Right renal cortex interstitium (tissue), 3 donors: Measurements from ENCODE around the gene AUTS2. TPM values are rescaled to one million over a fixed set of nuclear protein-coding genes. Genes with fewer than 3 reads are reported as not detected.

Experiments used
- DNase-seq, 3 donors: peaks; one replicate each; pipeline ENCODE4 v3.0.0-alpha.2; 2013; ENCODE audit warnings: low read depth in 3 of 3, low spot score in 2 of 3
- polyA plus RNA-seq, 3 donors: library from polyadenylated mRNA; unstranded; fragments of 120-200 nt; gene quantifications; one replicate each; pipeline ENCODE4 v1.2.1, GENCODE V29; 2013; ENCODE audit not compliant: insufficient read length in 3 of 3

The AUTS2 gene
- polyA plus RNA-seq, 3 donors, result 51.6 to 66.2 (median 55.2) TPM

GRCh38 chr7:69871886-69872569, 273.8 kb downstream of the AUTS2 start:
- DNase-seq, result no peak

GRCh38 chr7:69873512-69873911, 275.2 kb downstream of the AUTS2 start:
- DNase-seq, result no peak

- DNase-seq, result no peak
Measured at GRCh38 chr7:69878015-69878414, 279.7 kb downstream of the AUTS2 start.

GRCh38 chr7:69878591-69878990, 280.3 kb downstream of the AUTS2 start:
- no peak for DNase-seq

GRCh38 chr7:69879989-69880388, 281.7 kb downstream of the AUTS2 start:
- DNase-seq, result no peak

- DNase-seq, result no peak
Measured at GRCh38 chr7:69880840-69881239, 282.6 kb downstream of the AUTS2 start.

- DNase-seq, result no peak
Measured at GRCh38 chr7:69882269-69882668, 284.0 kb downstream of the AUTS2 start.

GRCh38 chr7:69883399-69883891, 285.2 kb downstream of the AUTS2 start:
- DNase-seq, result no peak

- DNase-seq, result no peak
Measured at GRCh38 chr7:69885431-69885830, 287.2 kb downstream of the AUTS2 start.

- no peak for DNase-seq
Measured at GRCh38 chr7:69889338-69889975, 291.2 kb downstream of the AUTS2 start.

GRCh38 chr7:69889976-69890351, 291.7 kb downstream of the AUTS2 start:
- no peak for DNase-seq

GRCh38 chr7:69892790-69893189, 294.5 kb downstream of the AUTS2 start:
- no peak for DNase-seq

GRCh38 chr7:69893906-69894305, 295.6 kb downstream of the AUTS2 start:
- DNase-seq, result no peak

- no peak for DNase-seq
Measured at GRCh38 chr7:69895446-69895845, 297.2 kb downstream of the AUTS2 start.

- DNase-seq, result no peak
Measured at GRCh38 chr7:69896121-69896520, 297.8 kb downstream of the AUTS2 start.

GRCh38 chr7:69898189-69898588, 299.9 kb downstream of the AUTS2 start:
- DNase-seq, result no peak

GRCh38 chr7:69903410-69903809, 305.1 kb downstream of the AUTS2 start:
- DNase-seq, result no peak

GRCh38 chr7:69906283-69906995, 308.2 kb downstream of the AUTS2 start:
- DNase-seq, result no peak

- DNase-seq, result no peak
Measured at GRCh38 chr7:69907720-69908119, 309.4 kb downstream of the AUTS2 start.

GRCh38 chr7:69908454-69908853, 310.2 kb downstream of the AUTS2 start:
- DNase-seq, result no peak

GRCh38 chr7:69910150-69910549, 311.9 kb downstream of the AUTS2 start:
- no peak for DNase-seq

- DNase-seq, result no peak
Measured at GRCh38 chr7:69911337-69911736, 313.1 kb downstream of the AUTS2 start.
